OCI-LY3 (cell line): ENCODE results near the gene PGA4.

Source experiments
- EZH2phosphoT487 ChIP-seq: fragments of 200-600 bp; shearing (Covaris generic); IDR thresholded peaks from 2 replicates; pipeline ENCODE4 v1.6.1; 2018; ENCODE audit warnings: antibody characterized with exemption, mixed run types, low read depth
- TF ChIP-seq, protein P1 (sequence below): fragments of 200-600, 300-600 bp; sonication (generic); IDR thresholded peaks from 2 replicates; pipeline ENCODE4 v1.5.1; 2014; ENCODE audit warnings: antibody characterized with exemption, low read length, low read depth

DNA sequence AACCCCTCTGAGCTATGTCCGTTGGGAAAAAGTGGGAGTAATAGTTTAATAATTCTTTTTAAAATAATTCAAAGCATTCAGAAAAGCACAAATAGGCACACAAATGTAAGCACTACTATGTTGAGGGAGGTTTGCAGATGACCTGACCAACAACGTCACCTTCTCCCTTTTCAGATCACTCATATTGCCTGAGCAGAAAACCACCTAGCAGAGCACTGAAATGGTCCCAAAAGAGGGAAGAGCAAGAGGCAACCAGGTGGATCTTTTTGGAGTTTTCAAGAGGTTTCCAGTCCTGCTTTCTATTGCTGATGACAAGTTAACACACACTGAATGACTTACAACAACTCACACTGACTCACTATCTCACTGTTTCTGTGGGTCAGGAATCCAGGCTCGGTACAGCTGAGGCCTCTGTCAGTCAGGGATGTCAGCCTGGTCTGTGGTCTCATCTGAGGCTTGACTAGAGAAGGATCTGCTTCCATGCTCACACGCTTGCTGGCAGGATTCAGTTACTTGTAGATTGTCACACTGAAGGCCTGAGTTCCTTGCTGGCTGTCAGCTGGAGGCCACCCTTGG lies 23.1 kb upstream of the PGA4 start:
- TF ChIP-seq, protein P1, sequence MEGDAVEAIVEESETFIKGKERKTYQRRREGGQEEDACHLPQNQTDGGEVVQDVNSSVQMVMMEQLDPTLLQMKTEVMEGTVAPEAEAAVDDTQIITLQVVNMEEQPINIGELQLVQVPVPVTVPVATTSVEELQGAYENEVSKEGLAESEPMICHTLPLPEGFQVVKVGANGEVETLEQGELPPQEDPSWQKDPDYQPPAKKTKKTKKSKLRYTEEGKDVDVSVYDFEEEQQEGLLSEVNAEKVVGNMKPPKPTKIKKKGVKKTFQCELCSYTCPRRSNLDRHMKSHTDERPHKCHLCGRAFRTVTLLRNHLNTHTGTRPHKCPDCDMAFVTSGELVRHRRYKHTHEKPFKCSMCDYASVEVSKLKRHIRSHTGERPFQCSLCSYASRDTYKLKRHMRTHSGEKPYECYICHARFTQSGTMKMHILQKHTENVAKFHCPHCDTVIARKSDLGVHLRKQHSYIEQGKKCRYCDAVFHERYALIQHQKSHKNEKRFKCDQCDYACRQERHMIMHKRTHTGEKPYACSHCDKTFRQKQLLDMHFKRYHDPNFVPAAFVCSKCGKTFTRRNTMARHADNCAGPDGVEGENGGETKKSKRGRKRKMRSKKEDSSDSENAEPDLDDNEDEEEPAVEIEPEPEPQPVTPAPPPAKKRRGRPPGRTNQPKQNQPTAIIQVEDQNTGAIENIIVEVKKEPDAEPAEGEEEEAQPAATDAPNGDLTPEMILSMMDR = no peak
- no peak for TF ChIP-seq EZH2phosphoT487
